Non-pigmented ciliary epithelial cell (primary cell): ENCODE data around the gene SLC25A36.
"Not testable (repeated sequence)": the region's sequence is repeated elsewhere in the genome, so short reads cannot be mapped to it uniquely, and the experiment has no call there.

Experiments used
- DNase-seq: peaks from one replicate; pipeline ENCODE4 v3.0.0-alpha.2; 2010; ENCODE audit warnings: low read depth

The SLC25A36 gene

GRCh38 chr3:140931801-140932200, 9.8 kb upstream of the SLC25A36 start:
- no peak for DNase-seq

GRCh38 chr3:140933109-140933508, 8.5 kb upstream of the SLC25A36 start:
- DNase-seq = no peak

- no peak for DNase-seq
Observed at GRCh38 chr3:140933552-140933951, 8.1 kb upstream of the SLC25A36 start.

- DNase-seq = not testable (repeated sequence)
Observed at GRCh38 chr3:140939305-140939704, 2.3 kb upstream of the SLC25A36 start.

GRCh38 chr3:140941090-140941433, 574 bp upstream of the SLC25A36 start:
- no peak for DNase-seq

GRCh38 chr3:140942221-140943104, 827 bp downstream of the SLC25A36 start:
- DNase-seq = no peak

- DNase-seq = no peak
Observed at GRCh38 chr3:140943781-140944552, 2.3 kb downstream of the SLC25A36 start.

GRCh38 chr3:140948460-140949249, 7.0 kb downstream of the SLC25A36 start:
- no peak for DNase-seq

GRCh38 chr3:140950144-140950543, 8.5 kb downstream of the SLC25A36 start:
- no peak for DNase-seq

GRCh38 chr3:140950863-140951262, 9.2 kb downstream of the SLC25A36 start:
- no peak for DNase-seq

- not testable (repeated sequence) for DNase-seq
Observed at GRCh38 chr3:140951750-140952149, 10.1 kb downstream of the SLC25A36 start.

GRCh38 chr3:140953028-140953960, 11.7 kb downstream of the SLC25A36 start:
- DNase-seq = peak; percentile 26

GRCh38 chr3:140954576-140954975, 12.9 kb downstream of the SLC25A36 start:
- no peak for DNase-seq

GRCh38 chr3:140955645-140956044, 14.0 kb downstream of the SLC25A36 start:
- DNase-seq = no peak

- no peak for DNase-seq
Observed at GRCh38 chr3:140956058-140956835, 14.6 kb downstream of the SLC25A36 start.

GRCh38 chr3:140972833-140973232, 31.2 kb downstream of the SLC25A36 start:
- DNase-seq = no peak

GRCh38 chr3:140974900-140975299, 33.3 kb downstream of the SLC25A36 start:
- no peak for DNase-seq

GRCh38 chr3:140980663-140981062, 39.0 kb downstream of the SLC25A36 start:
- DNase-seq = no peak

GRCh38 chr3:140987792-140988191, 46.2 kb downstream of the SLC25A36 start:
- not testable (repeated sequence) for DNase-seq

GRCh38 chr3:140994316-140994715, 52.7 kb downstream of the SLC25A36 start:
- no peak for DNase-seq
